HG03457 (cell line): ENCODE measurements around the gene SH2D3C.

Experiments used
- ATAC-seq: cut with Tn5 transposase; IDR thresholded peaks from one replicate; pipeline ENCODE4 v1.9.1; 2021; ENCODE audit warnings: moderate number of reproducible peaks; ENCODE audit not compliant: unreplicated experiment

SH2D3C gene

DNA sequence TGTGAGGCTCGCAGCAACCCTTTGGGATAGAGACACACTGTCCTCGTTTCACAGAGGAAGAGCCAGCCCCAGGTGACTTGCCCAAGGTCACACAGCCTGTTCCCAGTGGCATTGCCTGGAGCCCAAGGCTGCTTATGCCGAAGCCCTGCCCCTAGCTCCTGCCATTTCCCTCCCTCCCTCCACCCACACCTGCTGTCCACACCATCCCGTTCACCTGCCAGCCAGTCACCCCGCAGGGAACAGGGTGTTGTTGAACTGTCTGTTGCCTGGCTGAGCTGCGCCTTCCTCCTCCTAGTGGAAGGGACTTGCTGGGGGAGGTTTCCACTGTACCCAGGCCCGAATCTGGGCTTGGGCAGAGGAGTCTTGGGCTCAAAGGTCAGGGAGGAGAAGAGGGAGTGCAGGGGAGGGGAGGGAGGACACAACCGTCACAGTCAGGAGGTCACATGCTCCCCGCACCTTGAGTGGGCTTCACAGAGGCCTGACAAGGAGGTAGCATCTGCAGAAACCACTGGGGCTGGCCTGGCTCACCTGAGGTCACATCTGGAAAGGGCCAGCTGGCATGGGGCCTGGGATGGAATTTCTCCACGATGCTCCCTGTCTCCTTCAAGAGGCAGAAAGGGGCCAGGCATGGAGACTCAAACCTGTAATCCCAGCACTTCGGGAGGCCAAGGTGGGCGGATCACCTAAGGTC lies 56.3 kb downstream of the SH2D3C start:
- ATAC-seq, result no peak

DNA sequence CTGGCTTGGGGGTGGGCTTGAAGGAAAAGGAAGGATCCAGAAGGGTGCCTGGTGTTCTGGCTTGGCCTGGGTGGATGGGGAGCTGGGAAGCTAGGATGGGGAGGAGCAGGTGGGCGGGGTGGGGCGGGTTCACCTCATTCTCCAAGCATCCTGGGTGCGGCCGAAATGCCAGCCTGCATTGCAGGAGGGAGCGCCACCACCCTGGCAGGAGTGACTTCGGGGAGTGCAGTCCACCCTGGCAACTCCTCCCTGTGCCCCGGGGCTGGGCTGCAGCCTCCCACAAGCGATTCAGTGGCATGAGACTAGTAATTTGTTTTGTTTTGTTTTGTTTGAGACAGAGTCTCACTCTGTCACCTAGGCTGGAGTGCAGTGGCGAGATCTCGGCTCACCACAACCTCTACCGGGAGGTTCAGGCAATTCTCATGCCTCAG lies 57.1 kb downstream of the SH2D3C start:
- no peak for ATAC-seq

DNA sequence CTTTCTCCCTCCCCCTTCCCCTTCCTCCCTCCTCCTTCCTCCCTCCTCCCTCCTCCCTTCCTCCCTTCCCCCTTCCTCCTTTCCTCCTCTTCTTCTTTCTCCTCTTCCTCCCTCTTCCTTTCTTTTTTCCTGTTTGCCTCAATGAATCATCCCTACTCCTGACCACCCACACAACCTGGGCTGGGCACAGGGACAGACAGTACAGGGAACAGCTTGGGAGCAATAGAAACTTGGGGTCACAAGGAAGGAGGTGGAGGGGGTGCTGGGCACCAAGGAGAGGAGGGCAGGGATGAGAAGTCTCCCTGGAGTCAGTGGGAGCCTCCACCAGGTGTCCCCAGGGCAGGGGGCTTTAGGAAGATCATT lies 57.6 kb downstream of the SH2D3C start:
- ATAC-seq, result no peak

DNA sequence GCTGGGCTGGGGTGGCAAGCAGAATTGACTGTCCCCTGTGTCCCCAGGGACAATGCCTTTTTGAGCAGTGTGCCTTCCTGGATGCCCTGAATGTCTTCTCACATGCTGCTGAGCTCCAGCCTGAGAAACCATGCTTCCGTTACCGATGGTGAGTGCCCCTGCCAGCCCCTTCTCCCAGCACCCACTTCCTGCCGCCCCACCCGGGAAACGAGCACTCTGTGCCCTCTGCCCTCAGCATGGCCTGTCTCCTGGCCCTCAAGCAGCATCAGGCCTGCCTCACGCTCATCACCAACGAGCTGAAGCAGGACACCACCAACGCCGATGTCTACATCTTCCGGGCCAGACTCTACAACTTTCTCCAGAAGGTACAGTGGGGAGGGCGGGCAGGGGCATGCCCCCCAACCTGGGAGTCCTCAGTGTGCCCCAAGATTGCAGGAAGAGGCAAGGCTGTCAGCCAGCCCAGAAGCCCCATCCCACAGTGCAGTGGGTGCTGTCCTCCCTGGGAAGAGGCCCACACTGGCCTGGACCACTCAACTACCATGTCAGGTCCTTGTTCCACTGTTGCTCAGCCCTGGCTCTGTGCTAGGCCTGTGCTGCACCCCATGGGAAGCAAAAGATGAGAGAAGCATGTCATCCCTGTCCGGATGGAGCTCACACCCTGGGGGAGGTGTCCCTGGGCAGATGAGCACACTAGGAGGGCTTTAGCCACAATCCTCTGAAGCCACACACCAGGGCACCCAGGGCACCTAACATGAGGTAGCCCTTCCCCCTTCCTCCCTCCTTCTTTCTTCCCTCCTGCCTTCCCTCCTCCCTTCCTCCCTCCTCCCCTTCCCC lies 58.2 kb downstream of the SH2D3C start:
- ATAC-seq, result no peak

DNA sequence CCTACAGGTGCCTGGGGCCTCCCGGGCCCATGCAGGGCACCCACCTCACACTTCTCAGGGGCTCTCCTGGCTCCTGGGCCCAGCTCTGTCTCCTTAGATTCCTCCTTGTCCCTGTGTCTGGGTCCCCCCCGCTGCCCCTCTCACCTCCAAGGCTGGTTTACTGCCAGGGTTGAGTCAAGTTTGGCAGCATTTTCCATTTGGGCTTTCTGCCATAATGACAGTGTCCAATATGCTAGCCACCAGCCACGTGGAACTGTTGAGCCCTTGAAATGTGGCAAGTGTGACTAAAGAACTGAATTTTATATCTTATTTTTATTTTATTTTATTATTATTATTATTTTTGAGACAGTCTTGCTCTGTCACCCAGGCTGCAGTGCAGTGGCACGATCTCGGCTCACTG lies 60.7 kb downstream of the SH2D3C start:
- ATAC-seq, result no peak

DNA sequence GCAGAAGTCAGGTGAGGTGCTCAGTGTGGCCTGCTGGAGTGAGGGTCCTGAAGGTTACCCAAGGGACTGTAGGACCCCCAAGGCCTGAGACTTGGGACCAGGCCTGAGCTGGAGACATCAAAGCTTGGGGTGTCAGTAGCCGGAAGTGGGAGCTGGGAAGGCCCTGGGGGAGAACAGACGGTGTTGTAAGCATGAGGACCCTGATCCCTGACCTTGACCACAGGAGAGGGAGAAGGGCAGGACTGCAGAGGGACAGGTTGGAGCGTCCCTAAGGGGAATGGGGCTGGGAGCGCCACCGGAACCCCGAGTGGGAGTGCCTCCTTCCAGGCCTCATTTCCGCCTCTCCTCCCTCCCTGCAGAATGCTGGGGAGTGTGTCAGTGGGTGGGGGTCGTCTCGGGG lies 62.1 kb downstream of the SH2D3C start:
- ATAC-seq, result no peak

DNA sequence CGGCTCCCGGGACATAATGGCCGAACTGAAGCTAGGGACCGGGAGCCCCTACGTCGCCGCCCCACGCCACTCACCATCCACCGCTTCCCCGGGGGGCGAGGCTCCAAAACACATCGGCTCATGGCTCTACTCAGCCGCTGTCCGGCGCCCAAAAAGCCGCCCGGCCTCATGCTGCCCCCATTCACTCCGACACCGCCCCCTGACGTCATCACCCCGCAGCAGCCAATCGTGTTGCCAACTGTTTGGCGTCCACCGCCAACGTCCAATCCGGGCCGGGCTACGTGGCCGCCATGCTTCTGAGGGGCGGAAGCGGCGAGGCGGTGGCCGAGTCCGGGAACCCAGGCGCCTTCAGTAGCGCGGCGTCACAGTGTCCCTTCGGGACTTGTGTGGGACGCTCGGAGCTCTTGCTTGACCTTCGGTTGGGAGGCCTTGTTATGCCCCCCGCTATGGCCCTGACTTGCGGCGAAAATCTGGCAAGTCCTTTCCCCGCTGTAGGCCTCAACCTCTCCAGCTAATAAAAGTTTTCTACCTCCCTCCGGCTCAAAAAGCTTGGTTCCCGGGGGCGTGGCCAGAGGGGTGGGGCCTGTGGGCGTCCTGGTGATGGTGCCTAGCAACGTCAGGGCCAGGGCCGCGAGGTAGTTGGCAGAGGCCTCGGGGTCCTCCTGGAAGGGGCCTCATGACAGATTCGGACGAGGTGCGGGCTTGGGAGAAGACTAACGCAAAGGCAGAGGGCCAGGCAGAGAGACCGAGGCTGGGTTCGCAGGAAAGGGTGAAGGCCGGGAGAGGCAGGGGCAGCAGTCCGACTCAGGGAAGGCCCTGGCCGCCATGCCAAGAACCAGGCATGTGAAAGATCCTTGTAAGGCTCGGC lies 62.8 kb downstream of the SH2D3C start, which contains the start of the genes PTRH1 and TTC16:
Gene PTRH1 (minus strand): TSS at position 194 of the 868 bp plus-strand sequence. CDS start 24 bp downstream, at position 170.
Gene TTC16 (plus strand): TSS at position 610 of the 868 bp plus-strand sequence. CDS start 67 bp downstream, at position 677.
- ATAC-seq, result peak; percentile 81

DNA sequence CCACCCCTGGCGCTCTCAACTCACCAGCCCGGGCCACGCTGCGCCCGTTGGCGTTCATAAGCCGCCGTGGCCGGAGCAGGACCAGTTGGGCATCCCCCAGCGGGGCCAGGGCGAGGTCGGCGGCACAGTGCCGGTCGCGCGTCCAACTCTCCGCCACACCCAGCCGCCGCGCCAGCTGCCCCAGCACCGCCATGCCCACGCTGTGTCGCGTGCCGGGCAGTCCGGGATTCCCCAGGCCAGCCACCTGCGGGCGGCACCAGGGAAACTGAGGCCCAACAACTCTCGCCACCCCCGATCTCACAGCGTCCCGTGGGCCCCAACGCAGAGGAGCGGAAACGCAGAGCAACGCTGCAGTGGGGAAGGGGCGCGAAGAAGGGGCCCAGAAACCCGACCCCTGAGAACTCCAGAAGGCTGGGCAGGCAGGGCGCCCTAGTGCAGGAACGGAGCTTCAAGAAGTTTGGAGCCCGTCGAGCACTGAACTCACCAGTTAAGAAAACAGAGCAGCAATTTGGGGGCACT lies 63.5 kb downstream of the SH2D3C start:
- no peak for ATAC-seq

DNA sequence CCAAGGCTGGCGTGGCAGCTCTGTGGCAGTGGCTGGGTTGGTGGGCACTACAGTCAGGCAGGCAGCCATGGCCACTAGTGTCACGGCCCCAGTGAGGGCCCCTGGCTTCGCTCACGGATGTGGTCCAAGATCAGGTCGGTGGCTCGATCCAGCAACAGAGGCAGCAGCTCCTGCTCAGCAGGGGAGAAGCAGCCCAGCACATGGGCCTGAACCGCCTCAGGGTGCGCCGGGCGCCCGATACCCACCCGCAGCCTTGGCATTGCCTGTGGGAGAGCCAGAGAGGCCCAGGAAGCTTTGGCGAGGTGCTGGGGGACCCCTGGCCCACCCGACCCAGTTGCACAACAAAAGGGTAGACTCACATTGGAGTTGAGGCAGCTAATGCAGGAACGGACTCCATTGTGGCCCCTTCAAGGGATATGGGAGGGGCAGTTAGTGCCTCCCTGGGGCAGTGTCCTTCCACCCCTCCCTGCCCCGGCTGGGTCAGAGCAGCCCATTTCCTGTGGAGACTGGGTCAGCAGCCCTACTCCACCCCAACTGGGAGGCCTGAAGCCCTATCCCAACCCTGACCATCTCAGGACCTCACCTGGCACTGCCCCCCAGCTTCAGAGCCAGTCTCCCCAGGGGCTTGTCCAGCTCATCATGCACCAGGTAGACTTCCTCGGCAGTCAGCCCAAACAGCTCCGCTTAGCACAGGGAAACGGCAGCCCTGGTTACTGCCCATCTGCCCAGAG lies 64.3 kb downstream of the SH2D3C start:
- ATAC-seq, result no peak

DNA sequence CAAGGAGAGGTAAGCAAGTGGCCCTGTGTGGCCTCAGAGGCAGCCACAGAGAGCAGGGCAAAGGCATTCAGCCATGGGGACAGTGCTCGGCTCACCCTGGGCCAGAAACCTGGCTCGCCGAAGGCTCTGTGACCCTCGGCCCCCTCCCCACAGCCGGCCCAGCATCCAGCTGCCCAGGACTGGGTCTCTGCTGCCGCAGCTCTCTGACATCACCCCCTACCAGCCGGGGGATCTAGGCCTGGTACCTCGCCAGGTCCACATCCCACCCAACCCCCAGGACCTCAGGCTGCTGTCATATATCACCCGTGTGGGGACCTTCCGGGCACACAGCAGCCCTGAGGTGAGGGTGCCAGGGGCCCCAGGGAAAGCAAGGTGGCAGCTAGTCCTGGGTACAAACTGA lies 65.6 kb downstream of the SH2D3C start:
- no peak for ATAC-seq

DNA sequence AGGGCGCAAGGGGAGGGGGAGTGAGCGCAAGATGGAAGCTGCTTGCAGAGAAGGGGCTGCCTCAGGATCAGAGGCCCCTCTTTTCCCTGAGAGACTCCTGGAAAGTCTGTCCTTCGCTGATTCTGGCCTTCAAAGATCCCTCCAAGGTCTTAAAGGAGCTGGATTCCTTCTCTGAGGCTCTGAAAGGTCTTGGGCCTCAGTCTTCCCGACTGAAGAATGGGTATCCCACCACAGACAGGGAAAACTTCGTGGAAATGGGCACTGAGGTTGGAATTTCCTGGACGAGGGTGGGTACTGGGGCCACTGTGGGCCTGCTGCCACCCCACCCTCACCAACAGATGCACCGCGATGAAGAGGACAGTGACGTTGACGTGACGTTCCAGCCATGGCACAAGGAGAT lies 66.1 kb downstream of the SH2D3C start:
- no peak for ATAC-seq

DNA sequence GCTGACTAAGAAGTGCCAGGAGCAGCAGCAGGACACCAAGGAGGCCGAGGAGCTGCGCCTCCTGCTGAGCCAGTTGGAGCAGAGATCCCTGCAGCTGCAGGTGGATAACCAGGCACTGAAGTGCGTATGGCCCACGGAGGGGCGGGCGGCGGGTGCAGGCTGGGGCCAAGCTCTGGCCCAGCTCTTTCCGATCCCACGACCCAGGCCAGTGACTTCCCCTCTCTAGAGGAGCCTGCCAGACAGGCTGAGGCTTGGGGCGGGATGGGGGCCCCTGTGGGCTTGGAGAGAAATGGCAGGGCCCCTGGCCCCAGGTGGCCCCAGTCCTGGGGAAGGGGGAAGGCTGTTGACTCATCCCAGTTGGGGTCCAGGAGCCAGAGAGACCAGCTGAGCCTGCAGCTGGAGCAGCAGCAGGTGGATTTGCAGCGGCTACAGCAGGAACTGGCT lies 66.6 kb downstream of the SH2D3C start:
- no peak for ATAC-seq

DNA sequence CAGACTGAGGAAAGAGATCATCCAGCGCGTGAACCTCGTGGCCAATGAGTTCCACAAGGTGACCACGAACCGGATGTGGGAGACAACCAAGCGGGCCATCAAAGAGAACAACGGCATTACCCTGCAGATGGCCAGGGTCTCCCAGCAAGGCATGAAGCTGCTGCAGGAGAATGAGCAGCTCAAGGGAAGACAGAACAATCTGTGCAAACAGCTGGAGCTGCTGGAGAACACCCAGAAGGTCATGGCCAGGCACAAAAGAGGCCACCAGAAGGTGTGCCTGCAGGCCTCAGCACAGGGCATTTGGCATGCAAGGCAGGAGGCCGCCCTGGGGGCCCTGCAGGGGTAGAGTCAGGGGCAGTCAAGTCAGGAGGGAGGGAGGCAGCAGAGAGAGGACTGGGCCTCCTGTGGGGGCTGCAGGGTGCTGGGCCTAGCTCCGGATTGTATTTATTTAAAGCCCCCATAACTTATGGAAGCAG lies 67.2 kb downstream of the SH2D3C start:
- no peak for ATAC-seq

DNA sequence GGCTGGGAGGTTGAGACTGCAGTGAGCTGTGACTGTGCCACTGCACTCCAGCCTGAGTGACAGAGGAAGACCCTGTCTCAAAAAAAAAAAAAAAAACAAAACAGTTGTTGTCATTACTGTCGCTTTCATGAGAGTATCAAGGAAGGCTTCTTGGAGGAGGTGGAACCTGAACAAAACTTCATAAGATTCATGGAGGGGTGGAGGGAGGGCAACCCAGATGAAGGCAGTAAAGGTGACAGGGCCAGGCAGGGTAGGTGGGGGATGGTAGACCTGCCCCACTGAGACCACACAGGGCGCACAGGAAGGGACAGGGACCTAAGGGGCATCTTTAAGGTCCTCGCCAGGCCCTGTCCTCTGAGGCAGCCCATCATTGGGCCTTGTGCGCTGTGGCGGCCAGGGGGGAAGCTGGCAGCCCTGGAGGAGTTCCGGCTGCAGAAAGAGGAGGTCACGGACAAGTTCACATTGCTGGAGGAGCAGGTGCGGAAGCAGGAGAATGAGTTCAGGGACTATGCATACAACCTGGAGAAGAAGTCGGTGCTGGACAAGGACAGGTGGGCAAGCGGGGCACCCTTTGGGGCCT lies 68.2 kb downstream of the SH2D3C start:
- no peak for ATAC-seq

DNA sequence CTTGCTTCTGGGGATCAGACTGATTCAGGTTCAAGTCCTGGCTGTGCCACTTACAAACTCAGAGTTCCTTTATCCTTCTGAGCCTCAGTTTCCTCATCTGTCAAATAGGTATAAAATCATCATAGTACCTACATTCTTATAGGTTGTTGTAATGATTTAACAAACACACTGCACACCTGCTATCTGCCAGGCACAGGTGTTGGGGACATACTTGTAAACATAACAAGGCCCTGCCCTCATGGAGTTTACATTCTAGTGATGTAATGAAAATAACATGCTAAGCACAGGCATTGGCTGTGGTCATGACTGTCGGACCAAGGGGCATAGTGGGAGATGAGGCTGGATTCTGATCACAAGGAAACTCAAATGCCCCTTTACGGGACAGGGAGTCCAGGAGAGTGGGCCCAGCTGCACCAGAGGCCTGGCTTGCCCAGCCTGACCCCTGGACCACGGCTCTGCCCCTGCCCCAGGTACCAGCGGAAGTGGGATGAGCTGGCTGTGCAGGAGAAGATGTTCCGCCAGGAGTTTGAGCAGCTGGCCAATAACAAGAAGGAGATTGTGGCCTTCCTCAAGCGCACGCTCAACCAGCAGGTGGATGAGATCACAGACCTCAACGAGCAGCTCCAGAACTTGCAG lies 69.4 kb downstream of the SH2D3C start:
- ATAC-seq, result no peak

DNA sequence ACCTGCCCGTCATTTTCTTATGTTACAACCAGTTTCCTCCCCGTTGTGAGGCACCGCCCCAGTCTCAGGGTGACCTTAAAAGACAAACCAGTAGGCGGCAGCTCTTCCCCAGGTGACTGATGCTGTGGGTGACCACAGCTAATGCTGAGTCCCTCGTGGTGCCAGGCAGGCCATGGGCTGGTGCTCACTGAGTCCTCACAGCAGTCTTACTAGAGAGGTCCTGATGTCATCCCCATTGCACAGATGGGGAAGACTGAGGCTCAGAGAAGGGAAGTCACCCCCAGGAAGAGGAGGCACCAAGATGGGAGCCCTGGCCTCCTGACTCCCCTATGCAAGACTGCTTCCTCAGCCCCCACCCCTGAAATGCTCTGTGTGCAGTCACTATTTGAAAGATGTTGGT lies 70.7 kb downstream of the SH2D3C start:
- no peak for ATAC-seq

DNA sequence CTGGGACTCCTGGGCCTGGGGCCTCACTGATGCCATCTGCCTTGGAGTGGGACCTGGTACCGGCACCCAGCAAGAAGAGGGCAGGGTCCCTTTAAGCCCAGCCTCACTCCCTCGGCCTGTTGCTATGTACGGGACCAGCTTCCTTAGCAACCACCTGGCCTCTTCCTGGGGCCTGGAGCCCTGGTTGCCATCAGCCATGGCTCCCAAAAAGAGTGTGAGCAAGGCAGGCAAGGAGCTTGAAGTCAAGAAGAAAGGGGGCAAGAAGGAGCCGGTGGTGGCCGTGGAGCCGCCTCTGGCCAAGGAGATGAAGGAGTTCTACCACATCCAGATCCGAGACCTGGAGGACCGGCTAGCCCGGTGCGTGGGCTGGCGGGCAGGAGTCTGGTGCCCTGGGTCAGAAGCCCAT lies 71.6 kb downstream of the SH2D3C start, which contains the start of gene CFAP157:
Gene CFAP157 (plus strand): TSS at position 153 of the 406 bp plus-strand sequence. CDS start 44 bp downstream, at position 197.
- ATAC-seq, result no peak

DNA sequence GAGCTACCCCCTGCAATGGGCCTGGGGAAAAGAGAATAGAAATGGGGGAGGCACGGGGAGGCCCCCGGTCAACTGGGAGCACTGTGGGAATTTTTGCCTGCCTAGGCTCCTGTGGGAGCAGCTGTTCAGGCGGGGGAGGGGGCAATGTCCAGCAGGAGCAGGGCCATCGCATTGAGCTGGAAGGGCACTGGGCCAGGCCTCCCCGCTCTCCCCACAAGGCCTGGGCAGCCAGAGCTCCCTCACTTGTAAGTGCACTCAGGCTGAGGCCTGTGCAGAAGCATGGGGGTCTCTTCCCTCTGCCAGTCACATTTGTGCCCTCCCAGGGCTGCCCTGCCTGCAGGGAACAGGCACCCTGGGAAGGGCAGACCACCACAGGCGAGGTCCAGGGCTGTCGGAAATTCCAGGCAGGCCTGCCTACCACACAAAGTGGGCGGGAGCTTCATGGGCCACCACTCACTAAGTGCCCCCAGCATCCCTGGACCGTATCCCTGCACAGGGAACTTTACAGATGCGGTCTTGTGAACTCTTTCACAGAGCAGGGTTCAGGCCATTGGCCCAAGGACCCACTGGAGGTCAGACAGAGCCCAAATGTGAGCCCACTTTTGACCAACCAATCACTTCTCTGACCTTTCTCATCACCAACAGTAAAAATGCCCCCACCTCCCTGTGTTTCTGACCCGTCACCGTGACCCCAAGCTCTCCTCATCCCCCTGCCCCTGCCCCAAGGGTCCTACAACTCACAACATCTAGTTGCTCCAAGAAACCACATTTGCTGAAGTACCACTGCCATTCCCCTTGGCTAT lies 72.7 kb downstream of the SH2D3C start:
- ATAC-seq, result no peak
